OCI-LY3 (cell line): ENCODE data around the gene GOLGA8S.

Source experiments
- EZH2phosphoT487 ChIP-seq: fragments of 200-600 bp; shearing (Covaris generic); IDR thresholded peaks from 2 replicates; pipeline ENCODE4 v1.6.1; 2018; ENCODE audit warnings: antibody characterized with exemption, mixed run types, low read depth
- TF ChIP-seq, protein P1 (sequence below): fragments of 200-600, 300-600 bp; sonication (generic); IDR thresholded peaks from 2 replicates; pipeline ENCODE4 v1.5.1; 2014; ENCODE audit warnings: antibody characterized with exemption, low read length, low read depth

DNA sequence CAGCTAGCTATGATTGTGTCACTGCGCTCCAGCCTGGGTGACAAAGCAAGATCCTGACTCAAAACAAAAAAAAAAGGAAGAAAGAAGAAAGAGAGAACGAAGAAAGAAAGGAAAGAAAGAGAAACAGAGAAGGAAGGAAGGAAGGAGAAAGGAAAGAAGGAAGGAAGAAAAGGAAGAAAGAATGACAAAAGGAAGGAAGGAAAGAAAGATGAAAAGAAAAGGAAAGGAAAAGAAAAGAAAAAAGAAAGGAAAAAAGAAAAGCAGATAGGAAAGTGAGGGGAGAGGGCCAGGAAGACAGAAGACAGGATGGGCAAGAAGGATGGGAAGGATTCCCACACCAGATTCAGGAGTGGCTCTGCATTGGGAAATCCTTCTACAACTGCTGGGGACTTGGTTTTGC lies 47.6 kb downstream of the GOLGA8S start:
- TF ChIP-seq, protein P1, sequence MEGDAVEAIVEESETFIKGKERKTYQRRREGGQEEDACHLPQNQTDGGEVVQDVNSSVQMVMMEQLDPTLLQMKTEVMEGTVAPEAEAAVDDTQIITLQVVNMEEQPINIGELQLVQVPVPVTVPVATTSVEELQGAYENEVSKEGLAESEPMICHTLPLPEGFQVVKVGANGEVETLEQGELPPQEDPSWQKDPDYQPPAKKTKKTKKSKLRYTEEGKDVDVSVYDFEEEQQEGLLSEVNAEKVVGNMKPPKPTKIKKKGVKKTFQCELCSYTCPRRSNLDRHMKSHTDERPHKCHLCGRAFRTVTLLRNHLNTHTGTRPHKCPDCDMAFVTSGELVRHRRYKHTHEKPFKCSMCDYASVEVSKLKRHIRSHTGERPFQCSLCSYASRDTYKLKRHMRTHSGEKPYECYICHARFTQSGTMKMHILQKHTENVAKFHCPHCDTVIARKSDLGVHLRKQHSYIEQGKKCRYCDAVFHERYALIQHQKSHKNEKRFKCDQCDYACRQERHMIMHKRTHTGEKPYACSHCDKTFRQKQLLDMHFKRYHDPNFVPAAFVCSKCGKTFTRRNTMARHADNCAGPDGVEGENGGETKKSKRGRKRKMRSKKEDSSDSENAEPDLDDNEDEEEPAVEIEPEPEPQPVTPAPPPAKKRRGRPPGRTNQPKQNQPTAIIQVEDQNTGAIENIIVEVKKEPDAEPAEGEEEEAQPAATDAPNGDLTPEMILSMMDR, result no peak
- TF ChIP-seq EZH2phosphoT487, result no peak
